HG03457 (cell line): Measurements from ENCODE around the gene RBM43.

ENCODE experiments used
- ATAC-seq: cut with Tn5 transposase; IDR thresholded peaks from one replicate; pipeline ENCODE4 v1.9.1; 2021; ENCODE audit warnings: moderate number of reproducible peaks; ENCODE audit not compliant: unreplicated experiment

The RBM43 gene

GRCh38 chr2:151230627-151231140, 31.0 kb downstream of the RBM43 start:
- no peak for ATAC-seq

GRCh38 chr2:151228847-151229512, 32.7 kb downstream of the RBM43 start:
- ATAC-seq, result no peak

- no peak for ATAC-seq
Observed at GRCh38 chr2:151217343-151217742, 44.3 kb downstream of the RBM43 start.

- no peak for ATAC-seq
Observed at GRCh38 chr2:151207100-151207499, 54.6 kb downstream of the RBM43 start.

GRCh38 chr2:151206446-151206968, 55.2 kb downstream of the RBM43 start:
- ATAC-seq, result no peak

GRCh38 chr2:151205571-151205970, 56.1 kb downstream of the RBM43 start:
- ATAC-seq, result no peak

GRCh38 chr2:151204756-151205155, 56.9 kb downstream of the RBM43 start:
- ATAC-seq, result no peak

GRCh38 chr2:151200844-151201243, 60.8 kb downstream of the RBM43 start:
- no peak for ATAC-seq

- ATAC-seq, result no peak
Observed at GRCh38 chr2:151200277-151200676, 61.4 kb downstream of the RBM43 start.

GRCh38 chr2:151198645-151199044, 63.0 kb downstream of the RBM43 start:
- no peak for ATAC-seq
